Stimulated activated CD8-positive, alpha-beta memory T cell treated with anti-CD3 and anti-CD28 coated beads, Interleukin-15, amount 100 ng/mL, for 1 hour (primary cell): ENCODE measurements around the gene APOA5.
"Not testable (repeated sequence)": the region's sequence is repeated elsewhere in the genome, so short reads cannot be mapped to it uniquely, and the experiment has no call there.

ENCODE experiments used
- DNase-seq: peaks from one replicate; pipeline ENCODE4 v3.0.0-alpha.2; 2020; ENCODE audit warnings: low read depth

Gene APOA5

DNA sequence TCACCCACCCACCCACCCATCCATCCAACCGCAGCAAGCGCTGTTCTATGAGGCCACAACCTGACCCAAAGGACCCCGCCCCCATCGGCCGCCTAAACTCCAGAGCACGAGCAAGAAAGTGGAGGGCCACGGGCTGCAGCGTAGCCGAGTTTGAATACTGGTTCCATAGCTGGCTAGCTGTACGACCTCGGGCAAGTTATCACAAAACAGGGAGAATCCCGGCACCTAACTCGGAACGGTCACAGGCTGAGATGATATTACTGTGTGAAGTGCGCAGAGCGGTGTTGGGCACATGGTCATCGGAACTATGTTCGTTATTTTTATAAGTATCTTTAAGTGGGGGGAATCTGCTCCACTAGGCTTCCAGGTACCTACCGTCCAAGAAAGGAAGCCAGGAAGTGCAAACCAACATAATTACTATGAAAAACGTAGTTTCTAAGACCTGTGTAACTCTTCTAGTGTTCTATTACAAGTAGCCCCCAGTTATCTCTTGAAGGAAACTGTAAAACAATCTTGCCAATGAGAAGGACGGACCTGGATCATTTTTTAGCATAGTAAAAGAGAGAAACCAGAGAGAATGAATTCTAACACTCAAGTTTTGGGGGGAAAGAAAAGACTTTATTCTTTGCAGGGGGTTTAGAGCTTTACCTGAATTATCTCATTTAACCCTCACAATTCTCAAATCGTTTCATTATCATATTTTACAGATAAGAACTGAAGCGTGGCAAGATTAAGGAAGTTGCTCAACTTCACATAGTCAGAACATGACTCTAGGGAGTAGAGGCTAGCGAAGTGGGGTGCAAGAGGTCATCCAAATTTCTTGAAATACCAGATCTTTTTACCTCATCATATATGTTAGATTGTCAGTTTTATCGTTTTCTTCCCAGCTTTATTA is 18.2 kb downstream of the APOA5 start:
- DNase-seq = no peak

DNA sequence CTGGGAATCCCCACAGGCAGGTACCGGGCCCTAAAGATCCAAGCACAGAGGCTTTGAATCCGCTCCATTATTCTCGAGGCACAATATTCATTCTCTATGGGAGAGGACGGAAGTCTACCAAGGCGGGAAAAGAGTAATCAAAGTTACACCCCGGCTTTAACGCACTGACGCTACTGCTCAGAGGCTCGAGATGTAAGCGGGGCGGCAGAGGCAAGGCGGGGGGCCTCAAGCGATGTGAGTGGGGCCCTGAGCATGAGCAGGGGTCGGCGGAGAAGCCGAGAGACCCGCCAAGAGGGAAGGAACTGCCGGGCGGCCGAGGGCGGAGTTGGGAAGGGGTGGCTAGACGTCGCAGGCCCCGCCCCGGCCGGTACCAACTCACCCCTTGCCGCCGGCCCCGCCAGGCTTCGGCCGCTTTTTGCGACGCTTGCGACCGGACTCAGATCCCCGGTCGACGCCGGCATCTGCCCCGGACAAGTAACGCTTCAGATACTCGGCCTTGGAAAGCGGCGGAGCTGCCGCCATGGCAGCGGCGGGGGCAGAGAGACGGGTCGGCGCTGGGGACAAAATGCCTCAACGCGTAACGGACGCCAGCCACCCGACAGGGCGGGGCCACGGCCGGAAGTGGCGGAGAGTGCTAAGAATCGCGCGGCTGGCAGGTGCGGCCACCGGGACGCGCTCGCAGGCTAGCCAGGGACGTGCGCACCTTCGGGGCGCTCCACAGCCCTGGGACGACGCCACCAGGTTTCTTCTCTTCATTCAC is 19.1 kb downstream of the APOA5 start, which contains the start of gene BUD13:
BUD13 (minus strand) TSS at position 545 of the 760 bp plus-strand sequence; CDS start at position 522, 23 bp downstream.
- DNase-seq = peak; percentile 92

DNA sequence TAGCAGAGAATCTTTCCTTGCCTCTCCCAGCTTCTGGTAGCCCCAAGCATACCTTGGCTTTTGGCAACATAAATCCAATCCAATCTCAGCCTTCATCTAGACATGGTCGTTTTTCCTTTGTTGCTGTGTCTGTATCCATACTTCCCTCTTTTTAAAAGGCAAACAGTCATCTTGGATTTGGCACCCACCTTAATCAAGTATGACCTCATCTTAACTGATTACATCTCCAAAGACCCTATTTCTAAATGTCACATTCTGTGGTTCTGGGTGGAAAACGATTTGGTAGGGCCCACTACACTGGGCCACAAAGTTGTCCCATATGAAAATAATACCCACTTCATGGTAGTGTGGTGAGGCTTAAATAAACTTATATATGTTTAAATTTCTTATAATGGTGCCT is 19.7 kb downstream of the APOA5 start:
- DNase-seq = no peak

DNA sequence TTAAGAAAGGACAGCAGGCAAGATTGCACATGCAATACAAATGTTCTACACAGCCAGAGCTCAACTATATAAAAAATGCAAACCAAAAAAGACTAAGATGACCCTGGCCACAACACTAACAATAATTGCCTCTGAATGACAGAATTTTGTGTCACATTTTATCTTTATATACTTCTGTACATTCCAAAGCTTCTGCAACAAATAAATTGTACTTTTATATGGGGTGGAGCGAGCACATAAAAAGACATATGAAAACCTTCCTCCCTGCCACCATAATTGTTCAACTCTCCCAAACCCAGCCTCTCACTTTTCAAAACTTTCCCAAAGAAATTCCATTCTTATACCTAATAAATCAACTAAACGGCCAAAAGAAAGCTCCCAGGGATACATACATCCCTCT is 29.5 kb downstream of the APOA5 start:
- DNase-seq = no peak

DNA sequence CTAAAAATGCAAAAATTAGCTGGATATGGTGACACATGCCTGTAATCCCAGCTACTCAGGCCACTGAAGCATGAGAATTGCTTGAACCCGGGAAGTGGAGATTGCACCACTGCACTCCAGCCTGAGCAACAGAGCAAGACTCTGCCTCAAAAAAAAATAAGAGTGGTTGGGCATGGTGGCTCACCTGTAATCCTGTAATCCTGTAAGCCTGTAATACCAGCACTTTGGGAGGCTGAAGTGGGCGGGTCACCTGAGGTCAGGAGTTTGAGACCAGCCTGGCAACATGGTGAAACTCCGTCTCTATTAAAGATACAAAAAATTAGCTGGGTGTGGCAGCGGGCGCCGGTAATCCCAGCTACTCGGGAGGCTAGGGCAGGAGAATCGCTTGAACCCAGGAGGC is 35.6 kb downstream of the APOA5 start:
- not testable (repeated sequence) for DNase-seq

DNA sequence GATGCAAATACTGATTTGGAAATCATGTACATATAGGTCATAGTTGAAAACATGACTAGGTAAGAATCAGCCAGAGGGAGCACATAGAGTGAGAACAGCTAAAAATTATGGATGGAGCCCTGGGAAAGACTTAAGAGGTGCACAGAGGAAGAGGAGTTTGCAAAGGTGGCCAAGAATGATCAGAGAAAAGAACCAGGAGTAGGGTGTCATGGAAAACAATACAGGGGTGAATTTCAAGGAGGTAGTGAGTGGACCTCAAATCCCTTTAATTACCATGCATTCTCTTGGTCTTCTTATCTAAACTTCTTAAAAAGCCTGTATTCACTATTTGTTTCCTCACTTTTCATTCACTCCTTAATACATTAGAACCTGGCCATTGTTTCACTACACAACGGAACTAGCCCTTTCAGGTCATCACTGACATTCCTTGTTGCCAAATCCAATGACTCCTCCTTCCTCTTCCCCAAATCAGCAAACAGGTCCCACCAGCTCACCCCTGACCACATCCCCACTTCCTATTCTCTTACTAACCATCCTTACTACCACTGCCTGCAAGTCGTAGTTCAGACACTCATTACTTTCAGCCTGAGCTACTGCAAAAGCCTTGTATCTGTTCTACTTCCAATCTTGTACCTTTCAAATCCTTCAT is 41.5 kb downstream of the APOA5 start:
- DNase-seq = no peak

DNA sequence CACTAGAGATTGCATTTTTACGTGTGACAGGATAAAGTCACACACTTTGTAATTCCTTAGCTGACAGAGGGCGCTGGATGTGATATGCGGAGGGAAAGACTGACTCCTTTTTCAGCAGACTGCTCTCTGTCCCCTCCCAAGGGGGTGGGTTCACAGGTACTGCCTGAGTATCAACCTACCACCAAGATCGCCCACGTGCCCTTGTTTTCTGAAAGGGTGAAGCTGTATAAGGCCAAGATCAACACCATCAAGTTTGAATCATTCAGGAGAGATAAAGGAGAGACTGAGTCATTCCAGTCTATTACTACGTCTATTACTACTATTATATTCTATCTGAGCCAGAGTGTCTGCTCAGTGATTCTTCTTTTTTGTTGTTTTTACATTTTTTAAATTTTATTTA is 49.6 kb downstream of the APOA5 start:
- no peak for DNase-seq

DNA sequence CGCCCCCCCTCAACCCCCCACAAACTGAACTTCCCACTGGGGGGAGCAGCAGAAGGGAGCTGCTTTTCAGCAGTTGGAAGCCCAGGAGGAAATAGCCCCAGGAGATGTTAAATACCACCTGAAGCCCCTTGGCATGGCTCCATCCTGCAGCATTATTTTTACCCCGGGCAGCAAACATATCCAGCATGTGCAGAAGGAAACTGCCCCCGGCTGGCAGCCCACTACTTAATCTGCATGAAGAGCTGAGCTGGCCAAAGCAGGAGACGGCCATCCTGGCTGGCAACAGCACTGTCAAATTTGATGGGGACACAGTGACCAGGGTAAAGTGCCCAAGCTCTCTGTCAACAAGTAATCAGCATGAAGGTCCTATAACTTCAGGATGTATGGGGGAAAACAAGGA is 50.9 kb downstream of the APOA5 start:
- no peak for DNase-seq
